ENCODE data around the gene CSK. TPM values are rescaled to one million over a fixed set of nuclear protein-coding genes. Genes with fewer than 3 reads are reported as not detected.
"Not testable (repeated sequence)": the region's sequence is repeated elsewhere in the genome, so short reads cannot be mapped to it uniquely, and the experiment has no call there.

The CSK gene
- polyA plus RNA-seq, 1 of the 3 experiments (the other 2 are of a cell fraction): 53.1 TPM

DNA sequence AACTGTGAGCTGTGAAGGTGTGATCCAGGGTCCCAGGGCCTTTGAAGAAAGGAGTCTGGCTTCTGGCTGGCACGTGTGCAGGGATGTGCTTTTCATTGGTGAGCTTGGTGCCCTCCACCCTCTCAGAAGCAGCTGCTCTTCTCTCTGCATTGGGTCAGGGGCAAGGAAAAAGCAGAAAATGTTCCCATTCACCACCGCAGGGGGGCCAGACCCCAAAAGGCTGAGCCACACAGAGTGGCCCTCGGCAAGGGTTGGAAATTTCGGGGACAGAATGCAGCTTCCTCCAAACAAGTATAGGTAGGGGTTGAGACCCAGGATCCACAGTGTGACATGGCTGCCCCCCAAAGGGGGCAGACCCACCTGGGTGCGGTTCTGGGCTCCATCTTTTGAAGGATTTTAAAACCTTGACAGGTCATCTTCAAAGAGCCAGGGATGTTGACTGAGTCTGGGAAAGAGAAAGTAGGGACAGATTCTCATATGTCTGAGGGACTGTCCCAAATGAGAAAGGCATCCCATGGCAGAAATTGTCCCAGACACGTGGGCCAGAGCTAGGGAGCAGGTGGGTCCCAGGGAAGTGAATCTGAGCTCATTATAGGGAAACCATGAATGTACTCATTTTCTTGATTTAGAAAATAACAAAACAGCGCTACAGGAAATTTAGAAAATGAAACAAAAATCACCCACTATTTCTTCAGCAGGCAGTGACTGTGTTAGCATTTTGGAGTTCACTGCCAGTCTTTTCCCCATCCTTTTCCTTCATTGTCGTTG is 2.7 kb downstream of the CSK start:
- Histone ChIP-seq H3K79me2 (ENCODE audit: insufficient read depth) (peaks cover 73% of the 10 kb centered on the region), H3K4me1 (ENCODE audit: control insufficient read depth in 1 of 2, insufficient read depth in 2 of 2, low read depth in 1 of 2, low read length in 1 of 2) (peaks cover 12 to 56% of the 10 kb centered on the region in 2 experiments; a peak in 2 of 4 replicates), H4K20me1 (ENCODE audit: insufficient read depth) (peaks cover 68% of the 10 kb centered on the region), H3K4me2 (peak overlapping the region; percentile 98; the same call in 1 of the 2 replicates), H3K9me2 (no peaks in the 10 kb centered on the region), H3F3A (replicated peaks; ENCODE audit: insufficient read depth) (peaks cover 3% of the 10 kb centered on the region), H3K4me3 (ENCODE audit: low read depth in 2 of 2, low read length in 1 of 2) (no peak overlapping the region), H3K9ac (no peak overlapping the region), H3K36me3 (replicated peaks in 1 of 2; ENCODE audit: control insufficient read depth in 1 of 2, insufficient read depth in 2 of 2, low read length in 1 of 2) (peaks cover 0 to 10% of the 10 kb centered on the region in 2 experiments), H3K27me3 (ENCODE audit: insufficient read depth) (no peaks in the 10 kb centered on the region), H3K9me3 (no peaks in the 10 kb centered on the region), H3K27ac (ENCODE audit: low read depth in 2 of 2, low read length in 1 of 2) (no peak overlapping the region), H2AFZ (ENCODE audit: low read depth) (no peak overlapping the region)
- TF ChIP-seq, protein P1, sequence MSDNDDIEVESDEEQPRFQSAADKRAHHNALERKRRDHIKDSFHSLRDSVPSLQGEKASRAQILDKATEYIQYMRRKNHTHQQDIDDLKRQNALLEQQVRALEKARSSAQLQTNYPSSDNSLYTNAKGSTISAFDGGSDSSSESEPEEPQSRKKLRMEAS (IDR thresholded peaks at IDR 0.05; ENCODE audit: low read depth): no peak
- TF ChIP-seq, protein P2, sequence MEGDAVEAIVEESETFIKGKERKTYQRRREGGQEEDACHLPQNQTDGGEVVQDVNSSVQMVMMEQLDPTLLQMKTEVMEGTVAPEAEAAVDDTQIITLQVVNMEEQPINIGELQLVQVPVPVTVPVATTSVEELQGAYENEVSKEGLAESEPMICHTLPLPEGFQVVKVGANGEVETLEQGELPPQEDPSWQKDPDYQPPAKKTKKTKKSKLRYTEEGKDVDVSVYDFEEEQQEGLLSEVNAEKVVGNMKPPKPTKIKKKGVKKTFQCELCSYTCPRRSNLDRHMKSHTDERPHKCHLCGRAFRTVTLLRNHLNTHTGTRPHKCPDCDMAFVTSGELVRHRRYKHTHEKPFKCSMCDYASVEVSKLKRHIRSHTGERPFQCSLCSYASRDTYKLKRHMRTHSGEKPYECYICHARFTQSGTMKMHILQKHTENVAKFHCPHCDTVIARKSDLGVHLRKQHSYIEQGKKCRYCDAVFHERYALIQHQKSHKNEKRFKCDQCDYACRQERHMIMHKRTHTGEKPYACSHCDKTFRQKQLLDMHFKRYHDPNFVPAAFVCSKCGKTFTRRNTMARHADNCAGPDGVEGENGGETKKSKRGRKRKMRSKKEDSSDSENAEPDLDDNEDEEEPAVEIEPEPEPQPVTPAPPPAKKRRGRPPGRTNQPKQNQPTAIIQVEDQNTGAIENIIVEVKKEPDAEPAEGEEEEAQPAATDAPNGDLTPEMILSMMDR (IDR thresholded peaks at IDR 0.05): 0 out of 2 replicates have a peak, but pooled peaks have one; percentile 11
- ChIA-PET POLR2A (no interaction called here), CTCF (interaction anchor here (0.8 to 24.3 kb wide), 9 partner anchors 9 to 152 kb away, joined by 3 to 1109 read pairs (median 20); partner anchors contain the start of genes CLK3 and ULK3)
- no peak for DNase-seq
- whole genome bisulfite sequencing (ENCODE audit: low lambda C conversion rate): 77% methylated on average over 8 of the region's 8 CpGs

DNA sequence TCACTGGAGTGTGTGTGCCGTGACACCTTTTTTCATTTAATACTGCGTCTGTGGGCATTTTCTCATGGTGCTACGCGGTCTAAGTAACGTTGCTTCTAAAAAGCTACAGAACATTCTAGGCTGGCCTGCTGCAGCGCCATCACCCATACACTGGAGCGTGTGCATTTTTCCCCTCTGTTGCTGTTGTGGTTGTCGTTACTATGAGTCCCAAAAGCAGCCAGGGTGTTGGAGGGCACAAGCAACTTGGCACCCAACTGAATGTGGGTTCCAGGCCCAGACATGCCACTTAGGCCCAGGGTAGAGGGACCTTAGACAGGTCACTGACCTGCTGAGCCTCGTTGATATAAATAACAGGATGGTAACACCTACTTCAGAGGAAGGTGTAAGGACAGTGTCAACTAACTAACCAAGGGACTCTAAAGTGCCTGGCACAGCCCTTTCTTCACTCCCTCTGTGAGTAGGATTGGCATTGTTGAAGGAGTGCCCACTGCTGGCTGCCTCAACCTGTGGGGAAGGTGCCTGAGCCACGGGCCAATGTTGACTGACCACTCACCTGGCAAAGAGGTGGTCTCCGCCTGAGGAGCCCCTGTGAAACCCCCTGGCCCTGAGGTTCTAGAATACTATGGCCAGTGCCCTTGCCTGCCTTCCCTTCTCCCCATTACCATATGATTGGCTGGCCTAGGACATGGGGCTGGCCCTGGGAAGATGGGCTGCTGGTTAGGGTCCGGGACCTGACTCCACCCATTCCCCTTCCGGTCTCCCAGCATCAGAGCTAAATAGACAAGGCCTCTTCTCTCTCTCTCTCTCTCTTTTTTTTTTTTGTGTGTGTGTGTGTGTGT is 3.5 kb downstream of the CSK start:
- peak overlapping the region; percentile 98; the same call in 1 of the 2 replicates for H3K4me2 ChIP-seq
- no peak overlapping the region for H3K27ac ChIP-seq (ENCODE audit: low read depth in 2 of 2, low read length in 1 of 2)
- peaks cover 20 to 62% of the 10 kb centered on the region in 2 experiments; a peak in 3 of 4 replicates for H3K4me1 ChIP-seq (ENCODE audit: control insufficient read depth in 1 of 2, insufficient read depth in 2 of 2, low read depth in 1 of 2, low read length in 1 of 2)
- H3K36me3 ChIP-seq (replicated peaks in 1 of 2; ENCODE audit: control insufficient read depth in 1 of 2, insufficient read depth in 2 of 2, low read length in 1 of 2): peaks cover 0 to 10% of the 10 kb centered on the region in 2 experiments
- H3K79me2 ChIP-seq (ENCODE audit: insufficient read depth): peaks cover 79% of the 10 kb centered on the region
- no peak for DNase-seq
- H3K9ac ChIP-seq: no peak overlapping the region
- ChIA-PET POLR2A (no interaction called here), CTCF (interaction anchor here (1.1 to 24.3 kb wide), 9 partner anchors 8 to 165 kb away, joined by 3 to 1109 read pairs (median 20); partner anchors contain the start of genes CLK3 and ULK3)
- no peak overlapping the region for H3K4me3 ChIP-seq (ENCODE audit: low read depth in 2 of 2, low read length in 1 of 2)
- no peaks in the 10 kb centered on the region for H3K27me3 ChIP-seq (ENCODE audit: insufficient read depth)
- no peak overlapping the region for H2AFZ ChIP-seq (ENCODE audit: low read depth)
- TF ChIP-seq SIN3A (IDR thresholded peaks at IDR 0.05; ENCODE audit: borderline replicate concordance, low read depth, low read length): no peak
- no peak for TF ChIP-seq POLR2AphosphoS5 (IDR thresholded peaks at IDR 0.05; ENCODE audit: low read depth, low read length)
- TF ChIP-seq EZH2phosphoT487 (IDR thresholded peaks at IDR 0.05; ENCODE audit: borderline replicate concordance, low read depth): no peak
- TF ChIP-seq USF1 (IDR thresholded peaks at IDR 0.05; ENCODE audit: borderline replicate concordance, low read depth): no peak
- no peak for TF ChIP-seq MEF2A (IDR thresholded peaks at IDR 0.05; ENCODE audit: borderline replicate concordance, low read depth)
- no peak for TF ChIP-seq JUND (IDR thresholded peaks at IDR 0.05)
- no peak for TF ChIP-seq REST (IDR thresholded peaks at IDR 0.05; ENCODE audit: low read depth, low read length)
- H3F3A ChIP-seq (replicated peaks; ENCODE audit: insufficient read depth): peaks cover 6% of the 10 kb centered on the region
- no peaks in the 10 kb centered on the region for H3K9me2 ChIP-seq
- H4K20me1 ChIP-seq (ENCODE audit: insufficient read depth): peaks cover 76% of the 10 kb centered on the region
- no peaks in the 10 kb centered on the region for H3K9me3 ChIP-seq
- 93% methylated on average over 12 of the region's 13 CpGs for WGBS (ENCODE audit: low lambda C conversion rate)

DNA sequence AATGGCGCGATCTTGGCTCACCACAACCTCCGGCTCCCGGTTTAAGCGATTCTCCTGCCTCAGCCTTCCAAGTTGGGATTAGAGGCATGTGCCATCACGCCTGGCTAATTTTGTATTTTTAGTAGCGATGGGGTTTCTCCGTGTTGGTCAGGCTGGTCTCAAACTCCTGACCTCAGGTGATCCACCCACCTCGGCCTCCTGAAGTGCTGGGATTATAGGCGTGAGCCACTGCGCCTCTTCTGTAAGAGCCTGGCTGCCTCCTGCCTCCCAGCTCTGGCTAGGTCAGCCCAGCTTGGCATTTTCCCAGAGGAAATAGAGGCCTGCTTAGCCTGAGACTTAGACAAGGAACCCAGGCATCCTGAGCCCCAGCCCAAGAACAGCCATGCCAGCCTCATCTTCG is 4.2 kb downstream of the CSK start:
- peaks cover 12% of the 10 kb centered on the region for H3F3A ChIP-seq (replicated peaks; ENCODE audit: insufficient read depth)
- H3K36me3 ChIP-seq (replicated peaks in 1 of 2; ENCODE audit: control insufficient read depth in 1 of 2, insufficient read depth in 2 of 2, low read length in 1 of 2); POLR2A ChIA-PET; H3K27me3 ChIP-seq (ENCODE audit: insufficient read depth); DNase-seq; H3K9me3 ChIP-seq; H3K4me2 ChIP-seq; H3K9ac ChIP-seq; H3K4me3 ChIP-seq (ENCODE audit: low read depth in 2 of 2, low read length in 1 of 2); H3K27ac ChIP-seq (ENCODE audit: low read depth in 2 of 2, low read length in 1 of 2); H3K9me2 ChIP-seq; H2AFZ ChIP-seq (ENCODE audit: low read depth): not testable (repeated sequence)
- H3K79me2 ChIP-seq (ENCODE audit: insufficient read depth): peaks cover 86% of the 10 kb centered on the region
- 98% methylated on average over 11 of the region's 12 CpGs for WGBS (ENCODE audit: low lambda C conversion rate)
- peaks cover 23 to 66% of the 10 kb centered on the region in 2 experiments for H3K4me1 ChIP-seq (ENCODE audit: control insufficient read depth in 1 of 2, insufficient read depth in 2 of 2, low read depth in 1 of 2, low read length in 1 of 2)
- H4K20me1 ChIP-seq (ENCODE audit: insufficient read depth): peaks cover 83% of the 10 kb centered on the region
- CTCF ChIA-PET: interaction anchor here (1.0 to 4.5 kb wide), 5 partner anchors 15 to 164 kb away, joined by 3 to 23 read pairs (median 17); no protein-coding TSS in a partner anchor
